Activated CD4-positive, alpha-beta memory T cell treated with anti-CD3 and anti-CD28 coated beads, Interleukin-2, amount 10 ng/mL, durations not matched to agents 7 days and 5 days (primary cell): ENCODE data around the gene EXO1. TPM values are rescaled to one million over a fixed set of nuclear protein-coding genes. Genes with fewer than 3 reads are reported as not detected.

ENCODE experiments used
- CTCF ChIA-PET: fragments of 350-600 bp; sonication (Branson Sonifier 250); formaldehyde crosslinking; loops from one replicate; lab custom pipeline; 2021; ENCODE audit warnings: antibody characterized with exemption, inconsistent platforms; lab: Charles Lee
- POLR2A ChIA-PET: fragments of 350-600 bp; sonication (Branson Sonifier 250); formaldehyde crosslinking; loops from one replicate; lab custom pipeline; 2021; ENCODE audit warnings: antibody characterized with exemption; lab: Charles Lee
- DNase-seq: peaks from one replicate; pipeline ENCODE4 v3.0.0-alpha.2; 2020
- H3K27ac Mint-ChIP-seq: one replicate; pipeline ENCODE4 v1.8.0; 2021; ENCODE audit warnings: mild to moderate bottlenecking, mixed read lengths
- H3K27me3 Mint-ChIP-seq: one replicate; pipeline ENCODE4 v1.8.0; 2021; ENCODE audit warnings: mixed read lengths
- H3K36me3 Mint-ChIP-seq: one replicate; pipeline ENCODE4 v1.8.0; 2021; ENCODE audit warnings: low read depth, mixed read lengths
- H3K4me1 Mint-ChIP-seq: one replicate; pipeline ENCODE4 v1.8.0; 2021; ENCODE audit warnings: mixed read lengths
- H3K4me3 Mint-ChIP-seq: one replicate; pipeline ENCODE4 v1.8.0; 2021; ENCODE audit warnings: mild to moderate bottlenecking, mixed read lengths
- H3K9me3 Mint-ChIP-seq: one replicate; pipeline ENCODE4 v1.8.0; 2021; ENCODE audit warnings: mixed read lengths
- total RNA-seq, 2 experiments: library from RNA; stranded (reverse); gene quantifications; one replicate each; pipeline ENCODE4 v1.2.3, GENCODE V29; 2021

The EXO1 gene
- total RNA-seq, 2 experiments from 2014 or later, result 30.1 to 31.9 TPM

GRCh38 chr1:241902391-241903065, 54.5 kb downstream of the EXO1 start:
- H3K4me3 Mint-ChIP-seq, result no peak overlapping the region
- no peak overlapping the region for H3K27ac Mint-ChIP-seq
- H3K9me3 Mint-ChIP-seq, result no peaks in the 10 kb centered on the region
- H3K4me1 Mint-ChIP-seq, result no peaks in the 10 kb centered on the region
- DNase-seq, result no peak
- H3K27me3 Mint-ChIP-seq, result no peaks in the 10 kb centered on the region
- CTCF ChIA-PET, result no interaction called here
- H3K36me3 Mint-ChIP-seq, result no peaks in the 10 kb centered on the region
- POLR2A ChIA-PET, result no interaction called here

- Mint-ChIP-seq H3K36me3 (peaks cover 2% of the 10 kb centered on the region), H3K4me1 (peaks cover 2% of the 10 kb centered on the region), H3K4me3 (no peak overlapping the region), H3K9me3 (no peaks in the 10 kb centered on the region), H3K27ac (no peak overlapping the region), H3K27me3 (no peaks in the 10 kb centered on the region)
- no peak for DNase-seq
- ChIA-PET CTCF (no interaction called here), POLR2A (no interaction called here)
Measured at GRCh38 chr1:241916196-241916595, 68.2 kb downstream of the EXO1 start.

- H3K27me3 Mint-ChIP-seq, result no peaks in the 10 kb centered on the region
- no peaks in the 10 kb centered on the region for H3K36me3 Mint-ChIP-seq
- H3K9me3 Mint-ChIP-seq, result no peaks in the 10 kb centered on the region
- no peak for DNase-seq
- no peak overlapping the region for H3K27ac Mint-ChIP-seq
- ChIA-PET POLR2A (no interaction called here), CTCF (no interaction called here)
- H3K4me1 Mint-ChIP-seq, result no peaks in the 10 kb centered on the region
- no peak overlapping the region for H3K4me3 Mint-ChIP-seq
Measured at GRCh38 chr1:241917487-241917886, 69.5 kb downstream of the EXO1 start.

GRCh38 chr1:241918879-241919278, 70.9 kb downstream of the EXO1 start:
- no peak overlapping the region for H3K4me3 Mint-ChIP-seq
- no peaks in the 10 kb centered on the region for H3K9me3 Mint-ChIP-seq
- no peak for DNase-seq
- no peaks in the 10 kb centered on the region for H3K36me3 Mint-ChIP-seq
- no peaks in the 10 kb centered on the region for H3K4me1 Mint-ChIP-seq
- POLR2A ChIA-PET, result interaction anchor here (0.6 kb wide), 1 partner anchor 68 kb away, joined by 3 read pairs; no protein-coding TSS in a partner anchor
- H3K27ac Mint-ChIP-seq, result no peak overlapping the region
- H3K27me3 Mint-ChIP-seq, result no peaks in the 10 kb centered on the region
- CTCF ChIA-PET, result no interaction called here

- H3K27me3 Mint-ChIP-seq, result no peaks in the 10 kb centered on the region
- ChIA-PET CTCF (no interaction called here), POLR2A (no interaction called here)
- no peak overlapping the region for H3K27ac Mint-ChIP-seq
- no peak for DNase-seq
- H3K9me3 Mint-ChIP-seq, result no peaks in the 10 kb centered on the region
- no peaks in the 10 kb centered on the region for H3K4me1 Mint-ChIP-seq
- H3K4me3 Mint-ChIP-seq, result no peak overlapping the region
- H3K36me3 Mint-ChIP-seq, result no peaks in the 10 kb centered on the region
Measured at GRCh38 chr1:241924080-241924808, 76.2 kb downstream of the EXO1 start.

- Mint-ChIP-seq H3K4me1 (no peaks in the 10 kb centered on the region), H3K27ac (no peak overlapping the region), H3K4me3 (no peak overlapping the region), H3K27me3 (no peaks in the 10 kb centered on the region), H3K9me3 (no peaks in the 10 kb centered on the region), H3K36me3 (no peaks in the 10 kb centered on the region)
- POLR2A ChIA-PET, result interaction anchor here (0.7 kb wide), 1 partner anchor 164 kb away, joined by 3 read pairs; no protein-coding TSS in a partner anchor
- DNase-seq, result no peak
- CTCF ChIA-PET, result no interaction called here
Measured at GRCh38 chr1:241926141-241926540, 78.1 kb downstream of the EXO1 start.

GRCh38 chr1:241927321-241927720, 79.3 kb downstream of the EXO1 start:
- Mint-ChIP-seq H3K4me3 (no peak overlapping the region), H3K27ac (no peak overlapping the region), H3K27me3 (no peaks in the 10 kb centered on the region), H3K9me3 (no peaks in the 10 kb centered on the region), H3K36me3 (no peaks in the 10 kb centered on the region), H3K4me1 (no peaks in the 10 kb centered on the region)
- ChIA-PET CTCF (no interaction called here), POLR2A (no interaction called here)
- no peak for DNase-seq

- no peaks in the 10 kb centered on the region for H3K36me3 Mint-ChIP-seq
- no peak overlapping the region for H3K27ac Mint-ChIP-seq
- H3K4me1 Mint-ChIP-seq, result no peaks in the 10 kb centered on the region
- CTCF ChIA-PET, result no interaction called here
- DNase-seq, result no peak
- no peak overlapping the region for H3K4me3 Mint-ChIP-seq
- POLR2A ChIA-PET, result no interaction called here
- H3K27me3 Mint-ChIP-seq, result no peaks in the 10 kb centered on the region
- no peaks in the 10 kb centered on the region for H3K9me3 Mint-ChIP-seq
Measured at GRCh38 chr1:241932845-241933244, 84.8 kb downstream of the EXO1 start.

- Mint-ChIP-seq H3K9me3 (no peaks in the 10 kb centered on the region), H3K4me3 (no peak overlapping the region), H3K36me3 (no peaks in the 10 kb centered on the region), H3K27ac (no peak overlapping the region), H3K27me3 (peaks cover 2% of the 10 kb centered on the region), H3K4me1 (no peaks in the 10 kb centered on the region)
- ChIA-PET POLR2A (no interaction called here), CTCF (no interaction called here)
- no peak for DNase-seq
Measured at GRCh38 chr1:241934201-241934848, 86.3 kb downstream of the EXO1 start.

- Mint-ChIP-seq H3K27ac (no peak overlapping the region), H3K36me3 (no peaks in the 10 kb centered on the region), H3K4me3 (no peak overlapping the region), H3K9me3 (no peaks in the 10 kb centered on the region), H3K4me1 (no peaks in the 10 kb centered on the region), H3K27me3 (peaks cover 2% of the 10 kb centered on the region)
- ChIA-PET CTCF (no interaction called here), POLR2A (no interaction called here)
- no peak for DNase-seq
Measured at GRCh38 chr1:241934866-241935265, 86.9 kb downstream of the EXO1 start.

Other genes with a start within 250 kb of the EXO1 start
- 1 to 10 TPM; 8.9 to 9.9 TPM for gene CHML, start 207.8 kb upstream of the EXO1 start, total RNA-seq
- 1 to 10 TPM; 8.0 to 9.6 TPM for gene OPN3, start 207.8 kb upstream of the EXO1 start, total RNA-seq
- gene WDR64, start 195.9 kb upstream of the EXO1 start, total RNA-seq, result under 1 TPM in 1 of 2 experiments, not detected in 1; 0.13 TPM
- gene BECN2, start 109.6 kb downstream of the EXO1 start, total RNA-seq, result not detected
- gene MAP1LC3C, start 150.9 kb downstream of the EXO1 start, total RNA-seq, result not detected